Suprapubic skin (tissue), 4 donors: ENCODE data around the gene SMPD1. TPM values are rescaled to one million over a fixed set of nuclear protein-coding genes. Genes with fewer than 3 reads are reported as not detected.

Experiments used
- DNase-seq, 2 donors: peaks; one replicate each; pipeline ENCODE4 v3.0.0-alpha.2; 2019; ENCODE audit warnings: low spot score in 2 of 2
- H3K27ac ChIP-seq: fragments of 200-600 bp; sonication (generic); one replicate; pipeline ENCODE4 v1.5.1; 2019
- H3K27me3 ChIP-seq: fragments of 200-600 bp; sonication (generic); one replicate; pipeline ENCODE4 v1.5.1; 2019
- H3K36me3 ChIP-seq: fragments of 200-600 bp; sonication (generic); one replicate; pipeline ENCODE4 v1.5.1; 2019
- H3K4me1 ChIP-seq: fragments of 200-600 bp; sonication (generic); one replicate; pipeline ENCODE4 v1.5.1; 2019
- H3K4me3 ChIP-seq: fragments of 200-600 bp; sonication (generic); one replicate; pipeline ENCODE4 v1.5.1; 2019; ENCODE audit warnings: mild to moderate bottlenecking
- H3K9me3 ChIP-seq: fragments of 200-600 bp; sonication (generic); one replicate; pipeline ENCODE4 v1.5.1; 2019
- CTCF ChIP-seq, 2 donors: fragments of 200-600 bp in 1 of 2; fragments of 450-650 bp in 1 of 2; sonication (generic) in 1 of 2; IDR thresholded peaks; one replicate each; pipeline ENCODE4 v1.5.1; 2016 to 2019; ENCODE audit warnings: antibody characterized with exemption in 2 of 2, mild to moderate bottlenecking in 1 of 2, moderate library complexity in 1 of 2
- EP300 ChIP-seq: sonication (generic); formaldehyde crosslinking; IDR thresholded peaks from one replicate; pipeline ENCODE4 v1.6.1; 2017; ENCODE audit warnings: antibody characterized with exemption
- POLR2A ChIP-seq, 2 donors: fragments of 450-650 bp; IDR thresholded peaks; one replicate each; pipeline ENCODE4 v1.6.1; 2017; ENCODE audit warnings: antibody characterized with exemption in 2 of 2, mild to moderate bottlenecking in 2 of 2, moderate library complexity in 2 of 2
- POLR2AphosphoS5 ChIP-seq, 3 donors: sonication (generic); formaldehyde crosslinking; IDR thresholded peaks; one replicate each; pipeline ENCODE4 v1.6.1; 2017; ENCODE audit warnings: antibody characterized with exemption in 3 of 3
- WGBS: methylation state at CpG from one replicate; pipeline ENCODE4 v1.1.5; 2018; 5-methylcytosine and 5-hydroxymethylcytosine counted together
- total RNA-seq, 4 donors: library from RNA; depleted of rRNA; stranded (reverse); fragments of >200 nt; gene quantifications; one replicate each; pipeline ENCODE4 v1.1.0, GENCODE V29; 2016

Gene SMPD1
- total RNA-seq, 4 donors from 2014 or later: 25.0 to 45.5 (median 40.8) TPM

GRCh38 chr11:6378640-6378989, 11.7 kb upstream of the SMPD1 start:
- Histone ChIP-seq H3K36me3 (no peaks in the 10 kb centered on the region), H3K9me3 (no peaks in the 10 kb centered on the region), H3K4me3 (no peak overlapping the region), H3K27me3 (no peaks in the 10 kb centered on the region), H3K27ac (no peak overlapping the region), H3K4me1 (no peaks in the 10 kb centered on the region)
- WGBS: 73% methylated on average over 5 of the region's 5 CpGs
- no peak for DNase-seq
- no peak for TF ChIP-seq EP300
- TF ChIP-seq CTCF (IDR thresholded peaks at IDR 0.05): no peak
- TF ChIP-seq POLR2AphosphoS5 (IDR thresholded peaks at IDR 0.05): no peak
- TF ChIP-seq POLR2A (IDR thresholded peaks at IDR 0.05): no peak

DNA sequence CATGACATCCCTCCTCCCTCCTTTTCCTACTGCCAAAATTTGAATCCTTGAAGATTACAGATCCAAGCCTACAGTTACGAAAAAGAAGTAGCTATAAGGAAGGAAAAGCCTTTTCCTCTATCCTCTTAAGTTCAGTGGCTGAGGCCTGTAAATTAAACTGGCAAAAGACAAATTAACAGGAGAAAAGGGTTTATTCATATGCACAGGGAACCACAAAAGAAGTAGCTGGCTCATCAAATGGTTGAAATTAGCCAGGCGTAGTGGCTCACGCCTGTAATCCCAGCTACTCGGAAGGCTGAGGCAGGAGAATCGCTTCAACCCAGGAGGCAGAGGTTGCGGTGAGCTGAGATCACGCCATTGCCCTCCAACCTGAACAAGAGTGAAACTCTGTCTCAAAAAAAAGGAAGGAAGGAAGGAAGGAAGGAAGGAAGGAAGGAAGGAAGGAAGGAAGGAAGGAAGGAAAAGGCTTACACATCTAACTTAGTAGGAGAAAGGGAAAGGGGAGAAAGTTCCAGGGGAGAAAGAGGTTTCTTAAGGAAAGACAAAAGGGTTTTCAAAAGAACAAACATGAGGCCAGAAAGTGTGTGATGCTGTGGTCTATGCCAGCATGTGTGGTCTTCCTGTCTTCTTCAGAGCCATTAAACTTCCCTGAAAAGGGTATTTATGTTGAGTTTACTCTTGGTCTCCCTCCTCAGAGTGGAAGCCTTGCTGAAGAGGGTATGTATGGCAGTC, 5.1 kb upstream of the SMPD1 start:
- peaks cover 5% of the 10 kb centered on the region for H3K4me1 ChIP-seq
- no peak overlapping the region for H3K27ac ChIP-seq
- 94% methylated on average over 7 of the region's 7 CpGs for WGBS
- H3K27me3 ChIP-seq: no peaks in the 10 kb centered on the region
- no peaks in the 10 kb centered on the region for H3K36me3 ChIP-seq
- no peak overlapping the region for H3K4me3 ChIP-seq
- DNase-seq: no peak
- TF ChIP-seq POLR2A (IDR thresholded peaks at IDR 0.05) (no peak), CTCF (IDR thresholded peaks at IDR 0.05) (no peak), EP300 (no peak)
- H3K9me3 ChIP-seq: no peaks in the 10 kb centered on the region

DNA sequence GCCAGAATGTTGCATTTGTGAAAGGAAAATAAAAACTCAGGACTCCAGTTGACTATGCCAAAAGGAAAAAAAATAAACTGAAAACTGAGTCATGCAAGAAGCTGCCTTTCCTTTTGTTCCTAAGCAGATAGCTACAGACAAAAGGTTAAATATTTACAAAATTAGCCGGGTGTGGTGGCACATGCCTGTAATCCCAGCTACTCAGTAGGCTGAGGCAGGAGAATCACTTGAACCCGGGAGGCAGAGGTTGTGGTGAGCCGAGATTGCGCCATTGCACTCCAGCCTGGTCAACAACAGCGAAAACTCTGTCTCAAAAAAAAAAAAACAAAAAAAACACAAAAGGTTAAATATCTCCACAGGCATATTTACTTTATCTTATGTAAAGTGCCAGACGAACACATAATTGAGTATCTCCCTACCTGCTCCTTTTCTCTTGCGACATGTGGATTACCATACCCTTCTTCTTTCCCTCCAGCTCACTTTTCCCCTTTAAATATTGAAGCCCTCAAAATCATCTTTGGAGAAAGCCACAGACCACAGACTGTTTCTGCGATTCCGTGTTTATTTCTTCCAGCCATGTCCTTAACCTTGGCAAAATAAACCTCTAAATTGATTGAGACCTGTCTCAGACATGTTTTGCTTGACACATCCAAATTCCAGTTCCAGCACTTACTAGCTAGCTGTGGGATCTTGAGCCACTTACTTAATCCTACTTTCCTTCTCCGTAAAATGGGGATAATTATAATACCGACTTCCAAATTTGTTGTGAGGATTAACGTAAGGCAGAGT, 2.3 kb upstream of the SMPD1 start:
- H3K27ac ChIP-seq: no peak overlapping the region
- DNase-seq: no peak
- no peak overlapping the region for H3K4me3 ChIP-seq
- H3K9me3 ChIP-seq: no peaks in the 10 kb centered on the region
- 66% methylated on average over 12 of the region's 12 CpGs for WGBS
- H3K4me1 ChIP-seq: peaks cover 16% of the 10 kb centered on the region
- no peaks in the 10 kb centered on the region for H3K36me3 ChIP-seq
- H3K27me3 ChIP-seq: no peaks in the 10 kb centered on the region
- TF ChIP-seq EP300 (no peak), CTCF (IDR thresholded peaks at IDR 0.05) (no peak), POLR2A (IDR thresholded peaks at IDR 0.05) (no peak), POLR2AphosphoS5 (IDR thresholded peaks at IDR 0.05) (no peak)

- H3K27me3 ChIP-seq: no peaks in the 10 kb centered on the region
- TF ChIP-seq POLR2AphosphoS5 (IDR thresholded peaks at IDR 0.05) (no peak), EP300 (no peak), CTCF (IDR thresholded peaks at IDR 0.05) (no peak), POLR2A (IDR thresholded peaks at IDR 0.05) (no peak)
- no peaks in the 10 kb centered on the region for H3K9me3 ChIP-seq
- no peak for DNase-seq
- peaks cover 3% of the 10 kb centered on the region for H3K36me3 ChIP-seq
- 86% methylated on average over 1 of the region's 1 CpG for WGBS
- H3K27ac ChIP-seq: no peak overlapping the region
- no peak overlapping the region for H3K4me3 ChIP-seq
- peaks cover 16% of the 10 kb centered on the region for H3K4me1 ChIP-seq
Measured at GRCh38 chr11:6388748-6389147, 1.5 kb upstream of the SMPD1 start.

GRCh38 chr11:6390718-6391469, 620 bp downstream of the SMPD1 start:
- Histone ChIP-seq H3K4me1 (peaks cover 24% of the 10 kb centered on the region), H3K36me3 (peaks cover 9% of the 10 kb centered on the region), H3K27me3 (no peaks in the 10 kb centered on the region), H3K4me3 (peak overlapping the region; percentile 79), H3K27ac (peak overlapping the region; percentile 89), H3K9me3 (no peaks in the 10 kb centered on the region)
- TF ChIP-seq EP300 (no peak), POLR2A (IDR thresholded peaks at IDR 0.05) (no peak), CTCF (IDR thresholded peaks at IDR 0.05) (no peak), POLR2AphosphoS5 (IDR thresholded peaks at IDR 0.05) (no peak)
- WGBS: 19% methylated on average over 10 of the region's 19 CpGs
- DNase-seq: no peak
